Inferior parietal cortex (tissue), 1 donor: Measurements from ENCODE around the gene RBM47.
"Not testable (repeated sequence)": the region's sequence is repeated elsewhere in the genome, so short reads cannot be mapped to it uniquely, and the experiment has no call there.

Experiments
- DNase-seq: peaks from one replicate; pipeline ENCODE4 v3.0.0-alpha.2; 2016; ENCODE audit errors: extremely low spot score

The RBM47 gene

DNA sequence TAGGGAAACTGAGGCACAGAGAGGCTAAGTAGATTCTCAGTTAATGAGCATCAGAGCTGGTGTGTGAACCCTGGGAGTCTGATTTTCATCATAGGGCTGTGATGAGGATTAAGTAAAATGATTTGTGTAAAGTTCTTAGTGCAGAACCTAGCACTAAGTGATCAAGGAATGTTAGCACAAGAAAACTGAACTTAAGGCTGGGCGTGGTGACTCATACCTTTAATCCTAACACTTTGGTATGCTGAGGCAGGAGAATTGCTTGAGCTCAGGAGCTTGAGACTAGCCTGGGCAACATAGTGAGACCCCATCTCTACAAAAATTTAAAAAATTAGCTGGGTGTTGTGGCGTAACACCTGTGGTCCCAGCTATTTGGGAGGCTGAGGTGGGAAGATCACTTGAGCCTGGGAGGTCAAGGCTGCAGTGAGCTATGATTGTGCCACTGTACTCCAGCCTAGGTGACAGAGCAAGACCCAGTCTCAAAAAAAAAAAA lies 183.4 kb downstream of the RBM47 start:
- DNase-seq = not testable (repeated sequence)

DNA sequence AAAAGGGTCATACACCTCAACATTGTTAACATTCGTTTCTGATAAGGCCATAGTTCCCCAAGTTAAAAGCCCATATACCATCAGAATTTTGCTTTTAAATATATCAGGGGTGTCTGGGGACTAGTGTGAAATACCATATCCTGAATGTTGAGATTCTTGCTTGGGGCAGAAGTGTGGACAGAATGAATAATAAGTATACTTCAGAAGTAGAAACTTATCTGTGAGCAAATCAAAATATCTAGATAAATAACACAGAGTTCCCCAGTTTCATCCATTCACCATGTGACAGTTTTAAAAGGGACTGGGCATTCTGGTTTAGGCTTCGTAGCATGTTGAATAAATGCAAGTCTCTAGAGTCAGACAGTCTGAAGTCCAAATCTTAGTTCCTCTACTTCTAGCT lies 184.0 kb downstream of the RBM47 start:
- no peak for DNase-seq

GRCh38 chr4:40441430-40441829 lies 188.2 kb downstream of the RBM47 start:
- no peak for DNase-seq

- DNase-seq = no peak
These were observed 190.1 kb downstream of the RBM47 start for GRCh38 chr4:40439519-40439918.

- DNase-seq = no peak
These were observed 191.2 kb downstream of the RBM47 start for GRCh38 chr4:40438384-40439026.

DNA sequence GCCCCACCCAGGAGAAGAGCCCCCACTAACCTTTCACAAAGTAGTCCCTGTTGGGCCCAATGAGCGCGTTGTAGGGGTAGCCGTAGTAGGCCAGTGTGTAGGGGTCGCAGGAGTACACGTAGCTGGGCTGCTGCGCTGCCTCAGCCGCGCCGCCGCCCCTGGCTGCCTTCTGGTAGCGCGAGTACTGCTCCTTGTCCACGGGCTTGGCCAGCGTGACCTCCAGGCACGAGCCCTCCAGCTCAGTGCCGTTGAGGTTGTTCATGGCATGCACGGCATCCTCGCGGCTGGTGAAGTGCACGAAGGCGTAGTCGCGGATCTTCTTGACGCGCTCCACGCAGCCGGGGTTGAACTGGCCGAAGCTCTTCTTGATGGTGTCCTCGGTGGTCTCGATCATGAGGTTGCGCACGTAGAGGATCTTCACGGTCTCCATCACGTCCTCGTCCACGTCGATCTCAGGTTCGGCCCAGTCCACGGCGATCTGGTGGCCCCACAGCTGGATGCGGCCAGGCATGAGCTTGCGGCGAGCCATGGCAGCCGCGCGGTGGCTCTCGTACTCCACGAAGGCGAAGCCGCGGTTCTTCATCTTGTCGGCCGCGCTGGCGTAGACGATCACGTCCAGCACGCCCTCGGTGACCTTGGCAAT lies 191.8 kb downstream of the RBM47 start:
- no peak for DNase-seq

- not testable (repeated sequence) for DNase-seq
These were observed 194.4 kb downstream of the RBM47 start for GRCh38 chr4:40435306-40435705.

GRCh38 chr4:40434126-40434687 lies 195.5 kb downstream of the RBM47 start:
- DNase-seq = no peak

DNA sequence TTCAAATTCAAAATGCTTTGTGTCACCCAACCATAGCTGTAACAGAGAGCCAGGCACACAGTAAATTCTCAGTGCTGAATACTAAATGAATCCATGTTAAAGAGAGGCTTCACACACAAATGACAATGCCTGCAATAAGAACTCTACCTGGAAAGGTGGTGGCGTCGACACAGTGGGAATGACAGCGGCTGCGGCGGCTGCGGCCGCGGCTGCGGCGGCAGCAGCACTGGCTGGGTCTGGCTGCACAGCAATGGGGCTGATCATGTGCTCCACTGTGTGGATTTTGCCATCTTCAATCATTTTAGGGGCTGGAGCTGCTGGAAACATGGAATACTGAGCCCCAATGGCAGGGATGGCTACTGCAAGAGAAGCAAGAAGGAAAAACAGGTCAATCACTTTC lies 197.2 kb downstream of the RBM47 start:
- no peak for DNase-seq

- not testable (repeated sequence) for DNase-seq
These were observed 201.8 kb downstream of the RBM47 start for GRCh38 chr4:40427871-40428270.

- DNase-seq = no peak
These were observed 202.5 kb downstream of the RBM47 start for GRCh38 chr4:40427128-40427527.

DNA sequence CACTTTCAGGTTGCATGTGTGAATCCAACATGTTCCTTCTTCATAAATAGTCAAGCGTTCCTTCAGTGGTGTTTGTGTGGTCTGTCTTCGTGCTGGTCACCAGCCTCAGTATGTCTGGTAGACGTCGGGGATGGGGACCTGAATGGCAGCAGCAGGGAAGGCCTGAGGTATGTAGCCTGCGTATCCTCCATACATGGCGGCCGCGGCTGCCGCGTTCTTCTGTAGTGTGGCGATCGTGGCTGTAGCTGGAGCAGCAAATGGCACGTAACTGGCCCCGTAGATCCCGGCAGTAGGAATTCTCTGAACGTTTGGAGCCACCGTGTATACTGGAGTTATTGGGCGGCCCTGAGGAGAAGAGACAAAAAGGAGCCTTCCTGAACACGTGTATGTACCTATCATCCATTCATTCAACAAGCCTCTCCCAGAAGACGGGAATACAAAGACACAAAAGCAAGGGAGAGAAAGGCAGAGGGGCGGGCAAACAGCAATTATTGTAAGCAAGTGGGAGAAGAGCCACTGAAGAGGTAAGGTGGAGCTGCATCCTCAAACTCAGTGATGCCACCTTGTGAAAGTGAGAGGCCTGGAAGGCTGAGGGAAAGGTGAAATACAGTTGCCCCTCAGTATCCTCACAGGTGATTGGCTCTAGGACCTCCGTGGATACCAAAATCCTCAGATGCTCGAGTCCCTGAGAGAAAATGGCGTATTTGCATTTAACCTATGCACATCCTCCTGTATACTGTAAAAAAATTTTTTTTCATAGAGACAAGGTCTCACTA lies 203.7 kb downstream of the RBM47 start:
- no peak for DNase-seq

GRCh38 chr4:40423735-40424134 lies 205.9 kb downstream of the RBM47 start:
- no peak for DNase-seq

DNA sequence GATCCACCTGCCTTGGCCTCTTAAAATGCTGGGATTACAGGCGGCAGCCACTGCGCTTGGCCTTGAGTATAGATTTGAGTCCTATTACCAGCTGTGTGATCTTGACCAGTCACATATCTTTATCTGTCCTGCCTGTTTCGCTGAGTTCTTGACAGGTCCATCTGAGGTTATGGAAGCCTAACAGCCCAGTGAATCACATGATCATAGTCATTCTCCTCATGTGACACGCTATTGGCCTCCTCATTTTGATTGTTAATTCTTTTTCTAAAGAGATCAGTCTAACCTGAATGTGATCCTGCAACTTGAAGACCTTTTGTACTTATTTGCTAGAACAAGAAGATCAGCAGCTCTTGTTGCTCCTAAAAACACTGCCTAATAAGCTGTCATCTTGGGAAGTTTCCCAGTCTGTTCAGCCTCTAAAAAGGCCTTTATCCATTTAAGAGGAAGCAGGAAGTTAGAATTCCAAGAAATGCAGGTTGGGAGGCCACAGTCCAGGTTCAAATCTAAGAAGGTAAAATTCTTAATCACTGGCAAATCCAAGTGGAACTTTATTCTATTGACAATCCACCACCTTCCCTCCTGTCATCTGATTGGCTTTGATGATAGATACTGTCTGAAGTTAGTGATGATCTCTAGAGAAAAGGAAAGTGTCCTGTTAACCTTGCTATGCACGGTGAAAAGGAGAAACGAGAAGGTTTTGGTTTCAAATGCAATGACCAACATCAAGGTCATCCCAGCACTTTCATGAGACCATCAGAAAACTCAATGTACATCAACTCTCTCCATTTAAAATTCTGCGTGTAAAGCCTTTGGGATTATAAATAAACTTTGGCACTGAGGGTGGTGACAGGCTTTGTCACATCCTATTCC lies 207.6 kb downstream of the RBM47 start:
- no peak for DNase-seq

- DNase-seq = no peak
These were observed 210.3 kb downstream of the RBM47 start for GRCh38 chr4:40419231-40419912.

- no peak for DNase-seq
These were observed 211.0 kb downstream of the RBM47 start for GRCh38 chr4:40418430-40419230.

DNA sequence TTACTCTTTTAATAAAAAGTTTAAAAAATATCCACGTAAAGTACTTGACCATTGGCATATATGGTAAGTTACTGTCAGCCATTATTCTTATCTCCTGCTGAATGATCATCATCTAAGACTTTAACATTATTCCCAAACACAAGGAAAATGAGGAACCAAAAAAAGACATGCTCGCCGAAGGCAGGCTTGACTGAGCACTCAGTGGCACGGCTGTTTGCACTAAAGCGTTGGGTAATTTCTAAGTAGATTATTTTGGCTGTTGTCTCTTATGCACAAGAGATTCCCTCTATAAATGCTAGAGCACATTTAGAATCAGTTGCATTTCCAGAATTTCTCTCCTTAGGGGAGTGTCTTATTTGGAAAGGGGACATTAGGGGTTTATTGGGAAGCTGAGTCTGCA lies 211.7 kb downstream of the RBM47 start:
- DNase-seq = no peak

DNA sequence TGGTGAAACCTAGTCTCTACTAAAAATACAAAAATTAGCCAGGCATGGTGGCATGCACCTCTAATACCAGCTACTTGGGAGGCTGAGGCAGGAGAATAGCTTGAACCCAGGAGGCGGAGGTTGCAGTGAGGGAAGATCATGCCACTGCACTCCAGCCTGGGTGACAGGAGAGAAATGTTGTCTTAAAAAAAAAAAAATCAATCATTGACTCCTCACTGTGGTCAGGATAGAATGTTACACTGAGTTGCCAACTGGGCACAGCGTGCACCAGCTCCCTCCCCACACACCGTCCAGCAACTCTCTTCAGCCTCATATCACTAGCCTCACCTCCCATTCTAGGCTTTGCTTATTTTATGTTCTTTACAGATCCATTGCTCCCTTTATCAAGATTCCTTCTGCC lies 215.0 kb downstream of the RBM47 start:
- DNase-seq = no peak

DNA sequence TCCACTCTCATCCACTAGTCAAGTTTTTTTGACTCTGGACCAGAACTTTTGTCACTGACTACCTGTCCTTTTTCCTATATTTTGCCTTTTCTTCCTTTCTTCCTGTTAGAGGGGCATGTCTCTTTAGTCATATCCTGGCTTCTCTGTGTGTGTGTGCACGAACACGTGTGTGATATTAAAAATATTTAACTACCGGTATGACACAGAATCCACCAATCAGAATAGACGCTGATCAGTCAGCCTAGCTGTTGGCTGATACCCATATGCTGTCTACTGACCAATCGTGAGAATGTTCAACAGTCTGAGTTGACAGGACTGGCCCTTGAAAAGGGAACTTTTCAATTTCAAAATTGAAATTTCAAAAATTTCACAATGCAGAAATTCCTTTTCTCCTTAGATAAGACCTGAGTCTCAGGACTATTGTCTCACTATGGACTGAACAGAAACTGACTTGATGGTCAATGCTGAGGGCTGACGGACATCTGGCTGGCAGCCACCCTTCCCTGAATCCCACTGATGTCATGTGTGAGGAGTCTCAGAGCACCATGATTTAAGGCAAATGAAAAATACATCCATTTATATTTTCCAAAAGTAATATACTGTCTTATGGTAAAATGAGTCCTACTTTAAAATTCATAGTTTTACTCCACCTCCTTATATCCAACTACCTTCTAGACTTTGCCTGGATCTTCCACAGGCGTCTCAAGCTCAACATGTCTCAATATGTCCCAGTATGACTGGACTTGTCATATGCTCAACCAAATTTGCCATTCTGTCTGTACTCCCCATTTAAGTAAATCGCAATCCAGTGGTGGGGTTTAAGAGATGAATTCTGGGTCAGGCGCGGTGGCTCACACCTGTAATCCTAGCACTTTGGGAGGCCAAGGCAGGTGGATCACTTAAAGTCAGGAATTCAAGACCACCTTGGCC lies 216.5 kb downstream of the RBM47 start:
- DNase-seq = no peak
